H1 (cell line): ENCODE results near the gene ADGRE2. TPM values are rescaled to one million over a fixed set of nuclear protein-coding genes. Genes with fewer than 3 reads are reported as not detected.

Source experiments
- CTCF ChIA-PET: fragments of 300-600 bp; sonication (Branson Sonifier 250); formaldehyde crosslinking; loops from one replicate; lab custom pipeline; 2021; ENCODE audit not compliant: partially characterized antibody; lab: Charles Lee
- POLR2A ChIA-PET: fragments of 300-600 bp; sonication (Branson Sonifier 250); formaldehyde crosslinking; loops from one replicate; lab custom pipeline; 2021; ENCODE audit warnings: inconsistent platforms; ENCODE audit not compliant: partially characterized antibody; lab: Charles Lee
- DNase-seq, 2 experiments: peaks; one replicate each; pipeline versions ENCODE4 v3.0.0 to v3.0.0-alpha.2; 2010 to 2022; ENCODE audit warnings: low spot score in 2 of 2, low read depth in 1 of 2, mixed read lengths in 1 of 2
- FAIRE-seq: peaks from 2 replicates; lab custom pipeline; 2011; peaks lifted over from hg19 to GRCh38; lab: Jason Lieb, UNC
- H2AFZ ChIP-seq: 2 replicates; pipeline ENCODE4 v1.8.1; 2012; ENCODE audit warnings: low read length, inconsistent platforms
- H2AK5ac ChIP-seq: 2 replicates; pipeline ENCODE4 v1.6.1; 2013; ENCODE audit warnings: low read depth, low read length
- H2BK120ac ChIP-seq: replicated peaks from 2 replicates; pipeline ENCODE3; 2013; ENCODE audit warnings: low read depth, low read length, inconsistent platforms
- H2BK12ac ChIP-seq: 2 replicates; pipeline ENCODE4 v1.6.1; 2013; ENCODE audit warnings: low read depth, low read length
- H2BK15ac ChIP-seq: 2 replicates; pipeline ENCODE4 v1.6.1; 2013; ENCODE audit warnings: low read length
- H2BK20ac ChIP-seq: 2 replicates; pipeline ENCODE4 v1.6.1; 2013; ENCODE audit warnings: low read length
- H2BK5ac ChIP-seq: 2 replicates; pipeline ENCODE4 v1.6.1; 2013; ENCODE audit warnings: low read depth, low read length
- H3K14ac ChIP-seq: 2 replicates; pipeline ENCODE4 v1.6.1; 2013; ENCODE audit warnings: inconsistent platforms; ENCODE audit not compliant: insufficient read length
- H3K18ac ChIP-seq: 2 replicates; pipeline ENCODE4 v1.6.1; 2013; ENCODE audit warnings: low read length; ENCODE audit errors: extremely low read depth
- H3K23ac ChIP-seq: 2 replicates; pipeline ENCODE4 v1.6.1; 2013; ENCODE audit warnings: inconsistent platforms; ENCODE audit not compliant: insufficient read length
- H3K23me2 ChIP-seq: 2 replicates; pipeline ENCODE4 v1.6.1; 2013; ENCODE audit warnings: low read depth, low read length
- H3K27ac ChIP-seq: 2 replicates; pipeline ENCODE4 v1.6.1; 2011; ENCODE audit warnings: low read depth, low read length, inconsistent platforms
- H3K27me3 ChIP-seq, 4 experiments: replicated peaks in 1 of 4; 1 replicate in 1 of 4; 2 replicates in 3 of 4; pipeline versions ENCODE4 v1.6.1 to v1.8.1; 2011 to 2013; ENCODE audit warnings: low read length in 3 of 4, mild to moderate bottlenecking in 3 of 4, inconsistent platforms in 2 of 4, mixed read lengths in 2 of 4, moderate library complexity in 1 of 4; ENCODE audit not compliant: control insufficient read depth in 3 of 4, insufficient read depth in 3 of 4; ENCODE audit errors: extremely low read depth in 1 of 4
- H3K36me3 ChIP-seq, 4 experiments: 2 replicates each; pipeline versions ENCODE4 v1.6.1 to v1.8.1; 2011 to 2013; ENCODE audit warnings: mild to moderate bottlenecking in 4 of 4, low read length in 3 of 4, moderate library complexity in 2 of 4, control low read depth in 1 of 4, inconsistent platforms in 1 of 4; ENCODE audit not compliant: insufficient read depth in 4 of 4, control insufficient read depth in 2 of 4
- H3K4ac ChIP-seq: replicated peaks from 2 replicates; pipeline ENCODE3; 2013; ENCODE audit warnings: low read length, low read depth, mixed read lengths, inconsistent platforms; ENCODE audit not compliant: insufficient read length
- H3K4me1 ChIP-seq, 4 experiments: replicated peaks in 1 of 4; 1 replicate in 1 of 4; 2 replicates in 3 of 4; pipeline versions ENCODE4 v1.6.1 to v1.8.1; 2011 to 2013; ENCODE audit warnings: low read length in 3 of 4, inconsistent platforms in 2 of 4, mixed read lengths in 1 of 4; ENCODE audit not compliant: insufficient read depth in 4 of 4, control insufficient read depth in 3 of 4
- H3K4me2 ChIP-seq, 2 experiments: 2 replicates each; pipeline versions ENCODE4 v1.6.1 to v1.8.1; 2011 to 2013; ENCODE audit warnings: low read depth in 2 of 2, low read length in 2 of 2, control low read depth in 1 of 2, inconsistent platforms in 1 of 2, mild to moderate bottlenecking in 1 of 2; ENCODE audit not compliant: insufficient read depth in 1 of 2
- H3K4me3 ChIP-seq, 4 experiments: fragments of 200-600, 300-600 bp in 1 of 4; sonication (generic), shearing (Covaris generic), sonication (Bioruptor Twin) in 1 of 4; 2 replicates each; pipeline versions ENCODE4 v1.5.1 to v1.8.1; 2011 to 2016; ENCODE audit warnings: low read length in 4 of 4, low read depth in 3 of 4, control low read depth in 2 of 4, inconsistent platforms in 2 of 4, mild to moderate bottlenecking in 2 of 4, mixed read lengths in 1 of 4, moderate library complexity in 1 of 4; ENCODE audit not compliant: insufficient read depth in 2 of 4; ENCODE audit errors: extremely low read depth in 1 of 4
- H3K56ac ChIP-seq: replicated peaks from 2 replicates; pipeline ENCODE3; 2013; ENCODE audit warnings: low read depth, mild to moderate bottlenecking, mixed read lengths, low read length, inconsistent platforms; ENCODE audit not compliant: insufficient read length
- H3K79me1 ChIP-seq: 2 replicates; pipeline ENCODE4 v1.6.1; 2013; ENCODE audit warnings: low read depth, low read length, control low read depth
- H3K79me2 ChIP-seq, 2 experiments: 2 replicates each; pipeline versions ENCODE4 v1.6.1 to v1.8.1; 2012 to 2013; ENCODE audit warnings: low read length in 2 of 2, mild to moderate bottlenecking in 2 of 2, inconsistent platforms in 1 of 2; ENCODE audit not compliant: insufficient read depth in 2 of 2, control insufficient read depth in 1 of 2
- H3K9ac ChIP-seq, 4 experiments: replicated peaks in 1 of 4; 1 replicate in 1 of 4; 2 replicates in 3 of 4; pipeline versions ENCODE4 v1.6.1 to v1.8.1; 2011 to 2013; ENCODE audit warnings: low read depth in 3 of 4, low read length in 3 of 4, control low read depth in 2 of 4, mild to moderate bottlenecking in 2 of 4, moderate library complexity in 2 of 4, inconsistent platforms in 1 of 4; ENCODE audit errors: extremely low read depth in 1 of 4
- H3K9me3 ChIP-seq, 2 experiments: 2 replicates each; pipeline versions ENCODE4 v1.6.1 to v1.8.1; 2012 to 2013; ENCODE audit warnings: mild to moderate bottlenecking in 2 of 2, moderate library complexity in 2 of 2, control low read depth in 1 of 2, inconsistent platforms in 1 of 2, low read depth in 1 of 2, low read length in 1 of 2, mixed read lengths in 1 of 2; ENCODE audit not compliant: insufficient read depth in 2 of 2
- H4K20me1 ChIP-seq, 2 experiments: replicated peaks in 1 of 2; 2 replicates each; pipeline versions ENCODE3 to v1.8.1; 2011 to 2013; ENCODE audit warnings: inconsistent platforms in 2 of 2, low read length in 2 of 2, mild to moderate bottlenecking in 1 of 2; ENCODE audit not compliant: insufficient read depth in 2 of 2, control insufficient read depth in 1 of 2
- H4K5ac ChIP-seq: 2 replicates; pipeline ENCODE4 v1.6.1; 2013; ENCODE audit warnings: low read length, low read depth, mixed read lengths, inconsistent platforms; ENCODE audit not compliant: insufficient read length
- H4K8ac ChIP-seq: 2 replicates; pipeline ENCODE4 v1.8.0; 2013; ENCODE audit warnings: mild to moderate bottlenecking, moderate library complexity, low read length, inconsistent platforms; ENCODE audit not compliant: insufficient read depth; ENCODE audit errors: extremely low read depth
- H4K91ac ChIP-seq: replicated peaks from 2 replicates; pipeline ENCODE3; 2013; ENCODE audit warnings: low read length, mixed read lengths, inconsistent platforms; ENCODE audit not compliant: insufficient read length
- BACH1 ChIP-seq: IDR thresholded peaks from 2 replicates; pipeline ENCODE4 v1.6.1; 2012; ENCODE audit warnings: low read length, improper control_type of control experiment
- MAFK ChIP-seq: IDR thresholded peaks from 2 replicates; pipeline ENCODE4 v1.6.1; 2012; ENCODE audit warnings: low read depth, mild to moderate bottlenecking, improper control_type of control experiment, low read length
- PHF8 ChIP-seq: fragments of 200-600 bp; sonication (generic); conservative IDR thresholded peaks from 2 replicates; pipeline ENCODE4 v1.7.1; 2012; ENCODE audit warnings: low read depth, mild to moderate bottlenecking, inconsistent platforms, low read length, moderate library complexity
- POLR2A ChIP-seq, 2 experiments: IDR thresholded peaks; 1 replicate in 1 of 2; 2 replicates in 1 of 2; pipeline ENCODE4 v1.6.1; 2011; ENCODE audit warnings: low read depth in 2 of 2, low read length in 2 of 2, mild to moderate bottlenecking in 2 of 2; ENCODE audit errors: control extremely low read depth in 1 of 2
- TCF12 ChIP-seq: IDR thresholded peaks from 2 replicates; pipeline ENCODE4 v1.6.1; 2011; ENCODE audit warnings: low read depth, mild to moderate bottlenecking, low read length
- WGBS, 2 experiments: shearing (Covaris generic) in 1 of 2; methylation state at CpG; one replicate each; pipeline versions ENCODE4 v1.1.6 to v1.1.7; 2013 to 2015; ENCODE audit warnings: low lambda C conversion rate in 2 of 2, mixed read lengths in 2 of 2, inconsistent platforms in 1 of 2, low coverage in 1 of 2, missing lambda C conversion rate in 1 of 2; ENCODE audit not compliant: insufficient replicate concordance in 2 of 2, insufficient coverage in 1 of 2, insufficient read length in 1 of 2; ENCODE audit errors: extremely low coverage in 1 of 2, missing lambda C conversion rate in 1 of 2; 5-methylcytosine and 5-hydroxymethylcytosine counted together
- polyA plus RNA-seq, 7 experiments: library from polyadenylated mRNA; depleted of rRNA in 3 of 7; stranded (reverse) in 5 of 7; unstranded in 2 of 7; fragments of >200 nt in 5 of 7; fragments of 200-250 nt in 2 of 7; gene quantifications; 1 replicate in 5 of 7; 2 replicates in 1 of 7; 4 replicates in 1 of 7; pipeline versions ENCODE4 v1.2.1 to v1.2.3, GENCODE V29; 2011 to 2013; ENCODE audit warnings: missing spikeins in 2 of 7, mixed read lengths in 2 of 7
- total RNA-seq: library from RNA; stranded (reverse); fragmentation: NEBNext Ultra II Directional; extraction: Animal tissue kit (Norgen Biotek cat#: 25700); gene quantifications from 2 replicates; pipeline ENCODE4 v1.2.1, GENCODE V29; 2021
- TF ChIP-seq, protein P1 (sequence below), 3 experiments: IDR thresholded peaks; 1 replicate in 2 of 3; 2 replicates in 1 of 3; pipeline versions ENCODE4 v1.5.1 to v1.6.1; 2011; ENCODE audit warnings: low read length in 3 of 3, mild to moderate bottlenecking in 3 of 3, inconsistent platforms in 2 of 3, low read depth in 1 of 3, moderate library complexity in 1 of 3; ENCODE audit not compliant: insufficient read depth in 1 of 3; ENCODE audit errors: control extremely low read depth in 1 of 3

The ADGRE2 gene
- total and polyA plus RNA-seq, 2 of the 8 experiments (the other 6 are each of a cell fraction or from before 2014, with no cell fraction given): 2.0 to 4.5 TPM

DNA sequence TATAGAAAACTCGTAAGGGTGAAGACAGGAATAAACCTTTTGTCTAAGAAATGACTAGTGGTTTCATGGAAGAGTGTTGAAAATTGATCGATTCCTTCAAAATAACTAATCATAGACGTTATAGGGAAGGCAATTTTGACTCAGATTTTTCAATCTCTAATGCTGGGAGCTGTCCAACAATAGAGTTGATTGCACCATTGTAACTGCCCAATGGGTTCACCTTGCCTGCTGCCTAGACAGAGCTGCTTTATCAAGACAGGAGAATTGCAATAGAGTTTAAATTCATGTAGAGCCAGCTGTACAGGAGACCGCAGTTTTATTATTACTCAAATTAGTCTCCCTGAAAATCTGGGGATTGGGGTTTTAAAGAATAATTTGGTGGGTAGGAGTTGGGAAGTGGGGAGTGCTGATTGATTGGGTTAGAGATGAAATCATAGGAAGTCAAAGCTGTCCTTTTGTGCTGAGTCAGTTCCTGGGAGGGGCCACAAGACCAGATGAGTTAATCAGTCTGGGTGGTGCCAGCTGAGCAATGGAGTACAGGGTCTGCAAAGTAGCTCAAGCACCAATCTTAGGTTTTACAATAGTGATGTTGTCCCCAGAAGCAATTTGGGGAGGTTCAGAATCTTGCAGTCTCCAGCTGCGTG lies 16.8 kb upstream of the ADGRE2 start:
- Histone ChIP-seq H4K8ac (no peak overlapping the region), H3K56ac (no peak overlapping the region), H3K18ac (no peak overlapping the region), H3K23ac (no peak overlapping the region), H3K9ac (no peak overlapping the region), H3K4me1 (no peaks in the 10 kb centered on the region), H3K27me3 (no peaks in the 10 kb centered on the region), H3K36me3 (no peaks in the 10 kb centered on the region), H2AK5ac (no peak overlapping the region), H3K4me2 (no peak overlapping the region), H4K20me1 (no peaks in the 10 kb centered on the region), H3K4me3 (no peak overlapping the region), H2BK5ac (no peak overlapping the region), H2BK20ac (no peak overlapping the region), H3K79me1 (no peaks in the 10 kb centered on the region), H2AFZ (no peak overlapping the region), H3K9me3 (peaks cover 0 to 2% of the 10 kb centered on the region in 2 experiments; a peak in 1 of 4 replicates), H3K4ac (no peak overlapping the region), H3K79me2 (no peaks in the 10 kb centered on the region), H3K23me2 (no peaks in the 10 kb centered on the region), H3K27ac (no peak overlapping the region), H4K5ac (no peak overlapping the region), H3K14ac (no peak overlapping the region), H2BK120ac (no peak overlapping the region), H2BK12ac (no peak overlapping the region), H4K91ac (no peak overlapping the region)
- CTCF ChIA-PET: interaction anchor here (1.9 kb wide), 1 partner anchor 9 kb away, joined by 8 read pairs; no protein-coding TSS in a partner anchor
- TF ChIP-seq, protein P1, sequence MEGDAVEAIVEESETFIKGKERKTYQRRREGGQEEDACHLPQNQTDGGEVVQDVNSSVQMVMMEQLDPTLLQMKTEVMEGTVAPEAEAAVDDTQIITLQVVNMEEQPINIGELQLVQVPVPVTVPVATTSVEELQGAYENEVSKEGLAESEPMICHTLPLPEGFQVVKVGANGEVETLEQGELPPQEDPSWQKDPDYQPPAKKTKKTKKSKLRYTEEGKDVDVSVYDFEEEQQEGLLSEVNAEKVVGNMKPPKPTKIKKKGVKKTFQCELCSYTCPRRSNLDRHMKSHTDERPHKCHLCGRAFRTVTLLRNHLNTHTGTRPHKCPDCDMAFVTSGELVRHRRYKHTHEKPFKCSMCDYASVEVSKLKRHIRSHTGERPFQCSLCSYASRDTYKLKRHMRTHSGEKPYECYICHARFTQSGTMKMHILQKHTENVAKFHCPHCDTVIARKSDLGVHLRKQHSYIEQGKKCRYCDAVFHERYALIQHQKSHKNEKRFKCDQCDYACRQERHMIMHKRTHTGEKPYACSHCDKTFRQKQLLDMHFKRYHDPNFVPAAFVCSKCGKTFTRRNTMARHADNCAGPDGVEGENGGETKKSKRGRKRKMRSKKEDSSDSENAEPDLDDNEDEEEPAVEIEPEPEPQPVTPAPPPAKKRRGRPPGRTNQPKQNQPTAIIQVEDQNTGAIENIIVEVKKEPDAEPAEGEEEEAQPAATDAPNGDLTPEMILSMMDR (IDR thresholded peaks at IDR 0.05; ENCODE audit: control extremely low read depth in 1 of 3, insufficient read depth in 1 of 3, low read depth in 1 of 3, low read length in 3 of 3): no peak
- TF ChIP-seq POLR2A (IDR thresholded peaks at IDR 0.05; ENCODE audit: control extremely low read depth in 1 of 2, low read depth in 2 of 2, low read length in 2 of 2) (no peak), MAFK (peak; percentile 31; the same call in 1 of the 2 replicates), PHF8 (no peak), TCF12 (no peak), BACH1 (peak; percentile 45; the same call in 1 of the 2 replicates)
- TF ChIP-seq, all 59 proteins: peak for 2
- 83% methylated on average over 5 of the region's 5 CpGs; no CpG with 5 or more reads in 1 of the 2 experiments for WGBS, 2 experiments
- no peak overlapping the region for H2BK15ac ChIP-seq
- DNase-seq (no peak), FAIRE-seq (no peak)
- POLR2A ChIA-PET: no interaction called here
